Activated B cell treated with CpG ODN at 0.5 μM for 24 hours (primary cell): ENCODE data around the gene ATP2A1. TPM values are rescaled to one million over a fixed set of nuclear protein-coding genes. Genes with fewer than 3 reads are reported as not detected.
"Not testable (repeated sequence)": the region's sequence is repeated elsewhere in the genome, so short reads cannot be mapped to it uniquely, and the experiment has no call there.

ENCODE experiments used
- ATAC-seq: fragments of 200-7000 bp; cut with Tn5 transposase; one replicate; pipeline ENCODE4 v1.10.0; 2021; ENCODE audit warnings: low read depth, mild to moderate bottlenecking, moderate library complexity
- CTCF ChIA-PET: fragments of 350-600 bp; sonication (Branson Sonifier 250); formaldehyde crosslinking; loops from one replicate; lab custom pipeline; 2021; ENCODE audit warnings: antibody characterized with exemption; lab: Charles Lee
- POLR2A ChIA-PET: fragments of 350-600 bp; sonication (Branson Sonifier 250); formaldehyde crosslinking; loops from one replicate; lab custom pipeline; 2021; ENCODE audit warnings: antibody characterized with exemption; lab: Charles Lee
- DNase-seq: peaks from one replicate; pipeline ENCODE4 v3.0.0; 2022
- H3K27ac Mint-ChIP-seq: one replicate; pipeline ENCODE4 v1.8.0; 2020; ENCODE audit warnings: mixed read lengths
- H3K27me3 Mint-ChIP-seq: one replicate; pipeline ENCODE4 v1.8.0; 2021; ENCODE audit warnings: mixed read lengths
- H3K36me3 Mint-ChIP-seq: one replicate; pipeline ENCODE4 v1.8.0; 2021; ENCODE audit warnings: low read depth, mixed read lengths
- H3K4me1 Mint-ChIP-seq: one replicate; pipeline ENCODE4 v1.8.0; 2021; ENCODE audit warnings: mixed read lengths
- H3K4me3 Mint-ChIP-seq: one replicate; pipeline ENCODE4 v1.8.0; 2020; ENCODE audit warnings: mild to moderate bottlenecking, mixed read lengths
- H3K9me3 Mint-ChIP-seq: one replicate; pipeline ENCODE4 v1.8.0; 2020; ENCODE audit warnings: mixed read lengths
- CTCF ChIP-seq: fragments of 200-600 bp; IDR thresholded peaks from one replicate; pipeline ENCODE4 v1.8.0; 2022; ENCODE audit warnings: antibody characterized with exemption, mild to moderate bottlenecking
- intact Hi-C: fragments of 100-400 bp; cut with micrococcal nuclease; formaldehyde crosslinking; loops from one replicate; pipeline ENCODE4 v1.15.1; 2024
- total RNA-seq: library from RNA; stranded (reverse); gene quantifications from 2 replicates; pipeline ENCODE4 v1.2.3, GENCODE V29; 2022

ATP2A1 gene
- total RNA-seq, 1 donor from 2014 or later, result 1.0 TPM

- TF ChIP-seq CTCF, result no peak
- ATAC-seq (peak; percentile 5), DNase-seq (peak; percentile 66)
- ChIA-PET CTCF (interaction anchor here (1.1 to 3.4 kb wide), 6 partner anchors 8 to 50 kb away, joined by 3 to 34 read pairs (median 8); partner anchors contain the start of genes CD19 and NFATC2IP), POLR2A (interaction anchor here (0.5 to 10.1 kb wide), 15 partner anchors 12 to 1261 kb away, joined by 3 to 192 read pairs (median 22); partner anchors contain the start of genes ATP2A1, ATXN2L, CD19 and NFATC2IP)
- H3K4me1 Mint-ChIP-seq, result peaks cover 55% of the 10 kb centered on the region
- intact Hi-C loops, result loop anchor here (1.0 to 2.0 kb wide), 11 partner anchors 8 to 1970 kb away; partner anchors contain the start of genes ATP2A1, BCL7C, NFATC2IP and SH2B1
- no peaks in the 10 kb centered on the region for H3K27me3 Mint-ChIP-seq
- H3K4me3 Mint-ChIP-seq, result peak overlapping the region; percentile 90
- no peaks in the 10 kb centered on the region for H3K9me3 Mint-ChIP-seq
- H3K36me3 Mint-ChIP-seq, result peaks cover 30% of the 10 kb centered on the region
- H3K27ac Mint-ChIP-seq, result peak overlapping the region; percentile 96
Observed at GRCh38 chr16:28924399-28924761, 46.1 kb downstream of the ATP2A1 start.

- H3K27me3 Mint-ChIP-seq, result no peaks in the 10 kb centered on the region
- TF ChIP-seq CTCF, result no peak
Observed at GRCh38 chr16:28924762-28925385, 46.6 kb downstream of the ATP2A1 start, which contains the start of gene RABEP2. TSS of gene RABEP2 (minus strand) at chr16:28925238. CDS start at chr16:28925163, 75 bp downstream.

DNA sequence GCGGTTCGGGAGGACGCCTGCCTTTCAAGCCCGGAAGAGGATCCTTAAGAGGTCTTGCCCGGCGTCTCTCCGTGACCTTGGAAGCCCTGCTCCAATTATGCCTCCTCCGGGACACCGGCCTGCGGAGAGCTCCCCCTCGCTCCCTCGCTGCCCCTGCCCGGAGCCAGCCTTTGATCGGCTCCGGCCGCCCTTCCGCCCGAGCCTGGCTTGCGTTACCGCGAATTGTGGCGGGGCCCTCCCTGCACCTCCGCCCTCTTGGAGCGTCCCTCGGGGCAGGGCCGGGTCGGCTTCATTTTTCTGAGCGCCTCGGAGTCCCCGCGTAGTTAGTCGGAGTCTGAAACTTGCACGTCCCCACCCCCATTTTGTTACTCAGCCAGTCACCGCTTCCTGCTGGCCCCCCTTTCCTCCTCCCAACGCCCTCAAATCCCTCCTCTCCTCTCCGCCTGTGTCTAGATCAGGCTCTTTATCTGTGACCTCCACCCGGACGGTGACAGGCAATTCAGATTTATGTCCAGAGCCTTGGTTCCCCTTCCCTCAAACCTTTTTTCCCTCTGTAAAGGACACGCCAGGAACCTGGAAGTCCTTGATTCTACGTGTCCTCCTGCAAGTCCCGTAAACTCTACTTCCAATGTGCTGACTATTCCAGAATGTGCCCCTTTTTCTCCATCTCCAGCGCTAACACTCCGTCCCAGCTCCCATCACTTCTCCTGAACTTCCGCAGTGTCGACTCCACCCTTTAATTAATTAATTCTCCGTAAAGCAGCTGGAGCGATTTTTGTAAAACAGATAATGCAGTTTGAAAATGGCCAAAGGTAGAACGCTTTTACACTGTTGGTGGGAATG lies 47.3 kb downstream of the ATP2A1 start:
- POLR2A ChIA-PET, result interaction anchor here (0.5 to 10.1 kb wide), 15 partner anchors 12 to 1768 kb away, joined by 3 to 192 read pairs (median 13); partner anchors contain the start of genes ATXN2L, CD19, CLN3 and NFATC2IP
- ATAC-seq (peak; percentile 35), DNase-seq (no peak)
- CTCF ChIA-PET, result interaction anchor here (0.9 kb wide), 1 partner anchor 19 kb away, joined by 8 read pairs; no protein-coding TSS in a partner anchor
- Mint-ChIP-seq H3K4me1 (peaks cover 60% of the 10 kb centered on the region), H3K9me3 (no peaks in the 10 kb centered on the region), H3K4me3 (peak overlapping the region; percentile 90), H3K36me3 (peaks cover 25% of the 10 kb centered on the region), H3K27me3 (no peaks in the 10 kb centered on the region), H3K27ac (peak overlapping the region; percentile 96)
- TF ChIP-seq CTCF, result no peak
- intact Hi-C loops, result loop anchor here (2.0 kb wide), 3 partner anchors 23 to 1969 kb away; partner anchors contain the start of genes ATP2A1 and BCL7C

More at GRCh38 chr16:28924762-28925385, 46.6 kb downstream of the ATP2A1 start, which contains the start of gene RABEP2:
- Mint-ChIP-seq H3K4me1 (peaks cover 54% of the 10 kb centered on the region), H3K36me3 (peaks cover 26% of the 10 kb centered on the region), H3K27ac (peak within 1 kb of the TSS; percentile 96), H3K4me3 (peak within 1 kb of the TSS; percentile 90), H3K9me3 (no peaks in the 10 kb centered on the region)
- intact Hi-C loops, result loop anchor here (1.0 to 2.0 kb wide), 11 partner anchors 7 to 1970 kb away; partner anchors contain the start of genes ATP2A1, BCL7C, NFATC2IP and SH2B1
- CTCF ChIA-PET, result interaction anchor here (1.1 to 3.4 kb wide), 3 partner anchors 7 to 24 kb away, joined by 3 to 34 read pairs (median 8); partner anchors contain the start of gene CD19
- POLR2A ChIA-PET, result interaction anchor here (0.5 to 10.1 kb wide), 16 partner anchors 12 to 1769 kb away, joined by 3 to 192 read pairs (median 20); partner anchors contain the start of genes ATXN2L, CD19, CLN3 and NFATC2IP
- DNase-seq (peak; percentile 99), ATAC-seq (peak; percentile 64)

DNA sequence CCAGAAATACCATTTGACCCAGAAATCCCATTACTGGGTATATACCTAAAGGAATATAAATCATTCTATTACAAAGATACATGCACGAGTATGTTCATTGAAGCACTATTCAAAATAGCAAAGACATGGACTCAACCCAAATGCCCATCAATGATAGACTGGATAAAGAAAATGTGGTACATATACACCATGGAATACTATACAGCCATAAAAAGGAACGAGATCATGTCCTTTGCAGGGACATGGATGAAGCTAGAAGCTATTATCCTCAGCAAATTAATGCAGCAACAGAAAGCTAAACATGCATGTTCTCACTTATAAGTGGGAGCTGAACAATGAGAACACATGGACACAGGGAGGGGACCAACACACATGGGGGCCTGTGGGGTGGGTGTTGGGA lies 48.0 kb downstream of the ATP2A1 start:
- ATAC-seq, DNase-seq, H3K27me3 Mint-ChIP-seq, H3K9me3 Mint-ChIP-seq, intact Hi-C loops: not testable (repeated sequence)
- POLR2A ChIA-PET, result interaction anchor here (1.0 to 10.1 kb wide), 7 partner anchors 11 to 1166 kb away, joined by 3 to 192 read pairs (median 21); partner anchors contain the start of genes ATXN2L, CD19, NFATC2IP and SH2B1
- Mint-ChIP-seq H3K36me3 (peaks cover 20% of the 10 kb centered on the region), H3K4me3 (peak overlapping the region; percentile 90), H3K27ac (peak overlapping the region; percentile 96), H3K4me1 (peaks cover 64% of the 10 kb centered on the region)
- CTCF ChIA-PET, result interaction anchor here (0.9 kb wide), 1 partner anchor 19 kb away, joined by 8 read pairs; no protein-coding TSS in a partner anchor

DNA sequence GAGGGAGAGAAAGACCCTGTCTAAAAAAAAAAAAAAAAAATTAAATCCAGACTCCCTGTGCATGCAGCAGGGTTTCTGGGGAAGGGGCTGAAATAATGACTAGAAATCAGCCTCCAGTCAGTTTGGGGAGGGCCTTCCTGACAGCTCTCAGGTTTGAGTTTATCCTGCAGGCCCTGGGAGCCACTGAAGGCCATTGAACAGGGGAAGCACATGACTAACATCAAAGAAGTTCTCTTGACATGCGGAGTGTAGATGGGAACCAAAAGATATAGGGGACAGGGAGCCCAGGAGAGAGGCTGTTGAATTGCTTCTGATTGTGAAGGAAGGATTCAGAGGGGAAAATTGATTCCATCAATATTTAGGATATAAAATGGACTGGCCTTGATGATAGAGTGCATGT lies 49.5 kb downstream of the ATP2A1 start:
- POLR2A ChIA-PET, result interaction anchor here (0.6 to 10.1 kb wide), 5 partner anchors 10 to 1165 kb away, joined by 3 to 192 read pairs (median 5); partner anchors contain the start of gene CD19
- CTCF ChIA-PET, result no interaction called here
- no peak for ATAC-seq

More for the DNA sequence above, 49.5 kb downstream of the ATP2A1 start:
- no peaks in the 10 kb centered on the region for H3K27me3 Mint-ChIP-seq
- H3K4me1 Mint-ChIP-seq, result peaks cover 71% of the 10 kb centered on the region
- no peak overlapping the region for H3K4me3 Mint-ChIP-seq
- intact Hi-C loops, result no loop called here
- no peak for TF ChIP-seq CTCF
- no peak for DNase-seq
- peak overlapping the region; percentile 52 for H3K27ac Mint-ChIP-seq
- H3K9me3 Mint-ChIP-seq, result no peaks in the 10 kb centered on the region
- H3K36me3 Mint-ChIP-seq, result peaks cover 22% of the 10 kb centered on the region
